Islet precursor cell (in vitro differentiated cells): ENCODE data around the gene SEPTIN8.

Source experiments
- DNase-seq: peaks from one replicate; pipeline ENCODE4 v3.0.0-alpha.2; 2018

SEPTIN8 gene

GRCh38 chr5:132747616-132748440, 29.2 kb downstream of the SEPTIN8 start:
- DNase-seq, result peak; percentile 66

- DNase-seq, result peak; percentile 91
Measured at GRCh38 chr5:132746954-132747615, 30.0 kb downstream of the SEPTIN8 start, which contains the start of gene CCNI2. TSS of gene CCNI2 (plus strand) at chr5:132747426. CDS start at chr5:132747496, 70 bp downstream.

- DNase-seq, result no peak
Measured at GRCh38 chr5:132746592-132746953, 30.5 kb downstream of the SEPTIN8 start.

- no peak for DNase-seq
Measured at GRCh38 chr5:132744659-132745058, 32.4 kb downstream of the SEPTIN8 start.

- DNase-seq, result no peak
Measured at GRCh38 chr5:132742626-132743025, 34.4 kb downstream of the SEPTIN8 start.

- no peak for DNase-seq
Measured at GRCh38 chr5:132742158-132742557, 34.9 kb downstream of the SEPTIN8 start.

GRCh38 chr5:132739232-132739631, 37.8 kb downstream of the SEPTIN8 start:
- DNase-seq, result no peak

GRCh38 chr5:132737982-132738681, 38.9 kb downstream of the SEPTIN8 start:
- no peak for DNase-seq

- peak; percentile 99 for DNase-seq
Measured at GRCh38 chr5:132736853-132737833, 39.9 kb downstream of the SEPTIN8 start, which contains the start of gene KIF3A. TSS of gene KIF3A (minus strand) at chr5:132737546. CDS start at chr5:132737419, 127 bp downstream.

GRCh38 chr5:132734687-132735086, 42.4 kb downstream of the SEPTIN8 start:
- DNase-seq, result no peak

- DNase-seq, result no peak
Measured at GRCh38 chr5:132733499-132734148, 43.4 kb downstream of the SEPTIN8 start.

- DNase-seq, result no peak
Measured at GRCh38 chr5:132729896-132730295, 47.1 kb downstream of the SEPTIN8 start.

- no peak for DNase-seq
Measured at GRCh38 chr5:132725745-132726144, 51.3 kb downstream of the SEPTIN8 start.

- no peak for DNase-seq
Measured at GRCh38 chr5:132718544-132719312, 58.3 kb downstream of the SEPTIN8 start.

GRCh38 chr5:132714456-132715307, 62.4 kb downstream of the SEPTIN8 start:
- no peak for DNase-seq

GRCh38 chr5:132708645-132709044, 68.4 kb downstream of the SEPTIN8 start:
- no peak for DNase-seq

- no peak for DNase-seq
Measured at GRCh38 chr5:132704875-132705274, 72.2 kb downstream of the SEPTIN8 start.
